Panc1 (cell line): Measurements from ENCODE around the gene YTHDF1. TPM values are rescaled to one million over a fixed set of nuclear protein-coding genes. Genes with fewer than 3 reads are reported as not detected.

Source experiments
- ATAC-seq: fragments of 200-7000 bp; cut with Tn5 transposase; 2 replicates; pipeline ENCODE4 v1.9.1; 2020; ENCODE audit warnings: mild to moderate bottlenecking, moderate library complexity
- BruUV-seq: library from RNA; stranded (reverse); fragments of 400-500 nt; replicated peaks from 2 replicates; lab custom pipeline; 2021; lab: Mats Ljungman, UMichigan
- CTCF ChIA-PET: fragments of 300-600 bp; sonication (Branson Sonifier 250); formaldehyde crosslinking; loops from one replicate; lab custom pipeline; 2022; ENCODE audit warnings: antibody characterized with exemption; lab: Charles Lee
- POLR2A ChIA-PET: fragments of 300-600 bp; sonication (Branson Sonifier 250); formaldehyde crosslinking; loops from one replicate; lab custom pipeline; 2022; ENCODE audit warnings: antibody characterized with exemption; lab: Charles Lee
- DNase-seq: peaks from one replicate; pipeline ENCODE4 v3.0.0-alpha.2; 2010; ENCODE audit warnings: low read depth, low spot score
- H3K27ac ChIP-seq: 2 replicates; pipeline ENCODE4 v1.5.1; 2011; ENCODE audit warnings: mild to moderate bottlenecking, low read length, inconsistent platforms
- H3K27me3 ChIP-seq: fragments of 200-500 bp; sonication (Bioruptor generic); 2 replicates; pipeline ENCODE4 v1.6.0; 2014; ENCODE audit warnings: low read length, inconsistent platforms; ENCODE audit not compliant: control insufficient read depth, insufficient read depth
- H3K36me3 ChIP-seq: fragments of 200-500 bp; sonication (Bioruptor generic); 2 replicates; pipeline ENCODE4 v1.5.1; 2014; ENCODE audit warnings: inconsistent platforms, mild to moderate bottlenecking, low read length, moderate library complexity; ENCODE audit not compliant: control insufficient read depth, insufficient read depth
- H3K4me1 ChIP-seq: 2 replicates; pipeline ENCODE4 v1.5.1; 2011; ENCODE audit warnings: inconsistent platforms, mild to moderate bottlenecking, low read length, moderate library complexity; ENCODE audit not compliant: control insufficient read depth, insufficient read depth
- H3K4me3 ChIP-seq, 2 experiments: 2 replicates each; pipeline ENCODE4 v1.5.1; 2011 to 2012; ENCODE audit warnings: low read depth in 2 of 2, low read length in 2 of 2, mild to moderate bottlenecking in 2 of 2, inconsistent platforms in 1 of 2, moderate library complexity in 1 of 2
- H3K9me3 ChIP-seq: fragments of 200-500 bp; sonication (Bioruptor generic); 2 replicates; pipeline ENCODE4 v1.5.1; 2014; ENCODE audit warnings: low read depth, mild to moderate bottlenecking, inconsistent platforms, low read length, moderate library complexity; ENCODE audit not compliant: control insufficient read depth, insufficient read depth
- POLR2AphosphoS5 ChIP-seq: IDR thresholded peaks from 2 replicates; pipeline ENCODE4 v1.6.1; 2012; ENCODE audit warnings: mild to moderate bottlenecking, low read depth, low read length, moderate library complexity
- SIN3A ChIP-seq: IDR thresholded peaks from 2 replicates; pipeline ENCODE4 v1.6.1; 2012; ENCODE audit warnings: low read depth, mild to moderate bottlenecking, low read length, moderate library complexity, borderline replicate concordance; ENCODE audit not compliant: insufficient read depth
- TCF7L2 ChIP-seq: IDR thresholded peaks from 2 replicates; pipeline ENCODE4 v1.6.1; 2011; ENCODE audit warnings: mild to moderate bottlenecking, low read depth, low read length, inconsistent platforms
- in situ Hi-C: cut with HindIII; loops from 2 replicates; pipeline ENCODE4 v1.10.0; 2016; ENCODE audit warnings: low sequenced_read_pairs, low pct_unique_long_range_greater_than_20kb
- intact Hi-C: fragments of 100-400 bp; cut with micrococcal nuclease; formaldehyde crosslinking; loops from one replicate; pipeline ENCODE4 v1.10.0; 2022; ENCODE audit not compliant: unreplicated experiment
- total RNA-seq: library from RNA; stranded (reverse); gene quantifications from one replicate; pipeline ENCODE4 v1.2.1, GENCODE V29; 2021; ENCODE audit not compliant: unreplicated experiment
- TF ChIP-seq, protein P1 (sequence below), 2 experiments: IDR thresholded peaks; 2 replicates each; pipeline ENCODE4 v1.6.1; 2011 to 2012; ENCODE audit warnings: low read depth in 2 of 2, control low read depth in 1 of 2, low read length in 1 of 2, mild to moderate bottlenecking in 1 of 2, moderate library complexity in 1 of 2; ENCODE audit not compliant: insufficient read depth in 1 of 2
- TF ChIP-seq, protein P2 (sequence below): fragments of 450-650 bp; IDR thresholded peaks from 2 replicates; pipeline ENCODE4 v1.5.1; 2017; ENCODE audit warnings: mild to moderate bottlenecking

YTHDF1 gene
- total RNA-seq, 1 experiment from 2014 or later, result 43.0 TPM

DNA sequence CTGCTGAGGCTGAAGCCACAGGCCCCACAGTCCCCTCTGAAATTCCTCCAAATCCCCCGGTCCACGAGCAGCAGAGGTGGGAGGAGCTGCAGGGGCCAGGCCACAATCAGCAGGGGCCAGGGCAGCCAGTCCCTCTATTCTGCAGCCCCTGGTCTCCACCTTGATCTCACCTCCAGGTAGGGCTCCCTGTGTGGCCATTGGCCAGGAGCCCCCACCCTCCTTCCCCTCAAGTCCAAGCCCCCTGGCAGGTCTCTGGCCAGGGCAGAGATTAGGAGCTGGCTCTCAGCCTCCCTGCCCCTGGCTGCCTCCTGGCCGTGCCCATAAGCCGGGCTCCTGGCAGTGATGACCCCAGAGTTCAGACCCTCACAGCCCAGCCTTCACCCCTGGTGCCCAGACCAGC, 34.7 kb downstream of the YTHDF1 start:
- ChIA-PET CTCF (interaction anchor here (1.1 kb wide), 1 partner anchor 21 kb away, joined by 4 read pairs; no protein-coding TSS in a partner anchor), POLR2A (no interaction called here)
- Histone ChIP-seq H3K4me1 (peaks cover 9% of the 10 kb centered on the region), H3K9me3 (no peaks in the 10 kb centered on the region), H3K27ac (no peak overlapping the region), H3K4me3 (no peak overlapping the region), H3K36me3 (no peaks in the 10 kb centered on the region), H3K27me3 (no peaks in the 10 kb centered on the region; the same call in 1 of the 2 replicates)
- intact Hi-C loops, result no loop called here
- DNase-seq (no peak), ATAC-seq (no peak)
- TF ChIP-seq, protein P1, sequence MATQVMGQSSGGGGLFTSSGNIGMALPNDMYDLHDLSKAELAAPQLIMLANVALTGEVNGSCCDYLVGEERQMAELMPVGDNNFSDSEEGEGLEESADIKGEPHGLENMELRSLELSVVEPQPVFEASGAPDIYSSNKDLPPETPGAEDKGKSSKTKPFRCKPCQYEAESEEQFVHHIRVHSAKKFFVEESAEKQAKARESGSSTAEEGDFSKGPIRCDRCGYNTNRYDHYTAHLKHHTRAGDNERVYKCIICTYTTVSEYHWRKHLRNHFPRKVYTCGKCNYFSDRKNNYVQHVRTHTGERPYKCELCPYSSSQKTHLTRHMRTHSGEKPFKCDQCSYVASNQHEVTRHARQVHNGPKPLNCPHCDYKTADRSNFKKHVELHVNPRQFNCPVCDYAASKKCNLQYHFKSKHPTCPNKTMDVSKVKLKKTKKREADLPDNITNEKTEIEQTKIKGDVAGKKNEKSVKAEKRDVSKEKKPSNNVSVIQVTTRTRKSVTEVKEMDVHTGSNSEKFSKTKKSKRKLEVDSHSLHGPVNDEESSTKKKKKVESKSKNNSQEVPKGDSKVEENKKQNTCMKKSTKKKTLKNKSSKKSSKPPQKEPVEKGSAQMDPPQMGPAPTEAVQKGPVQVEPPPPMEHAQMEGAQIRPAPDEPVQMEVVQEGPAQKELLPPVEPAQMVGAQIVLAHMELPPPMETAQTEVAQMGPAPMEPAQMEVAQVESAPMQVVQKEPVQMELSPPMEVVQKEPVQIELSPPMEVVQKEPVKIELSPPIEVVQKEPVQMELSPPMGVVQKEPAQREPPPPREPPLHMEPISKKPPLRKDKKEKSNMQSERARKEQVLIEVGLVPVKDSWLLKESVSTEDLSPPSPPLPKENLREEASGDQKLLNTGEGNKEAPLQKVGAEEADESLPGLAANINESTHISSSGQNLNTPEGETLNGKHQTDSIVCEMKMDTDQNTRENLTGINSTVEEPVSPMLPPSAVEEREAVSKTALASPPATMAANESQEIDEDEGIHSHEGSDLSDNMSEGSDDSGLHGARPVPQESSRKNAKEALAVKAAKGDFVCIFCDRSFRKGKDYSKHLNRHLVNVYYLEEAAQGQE (IDR thresholded peaks at IDR 0.05; ENCODE audit: insufficient read depth in 1 of 2, low read depth in 2 of 2, low read length in 1 of 2), result no peak
- no peak for TF ChIP-seq POLR2AphosphoS5
- no peak for TF ChIP-seq TCF7L2
- TF ChIP-seq SIN3A, result no peak
- TF ChIP-seq, protein P2, sequence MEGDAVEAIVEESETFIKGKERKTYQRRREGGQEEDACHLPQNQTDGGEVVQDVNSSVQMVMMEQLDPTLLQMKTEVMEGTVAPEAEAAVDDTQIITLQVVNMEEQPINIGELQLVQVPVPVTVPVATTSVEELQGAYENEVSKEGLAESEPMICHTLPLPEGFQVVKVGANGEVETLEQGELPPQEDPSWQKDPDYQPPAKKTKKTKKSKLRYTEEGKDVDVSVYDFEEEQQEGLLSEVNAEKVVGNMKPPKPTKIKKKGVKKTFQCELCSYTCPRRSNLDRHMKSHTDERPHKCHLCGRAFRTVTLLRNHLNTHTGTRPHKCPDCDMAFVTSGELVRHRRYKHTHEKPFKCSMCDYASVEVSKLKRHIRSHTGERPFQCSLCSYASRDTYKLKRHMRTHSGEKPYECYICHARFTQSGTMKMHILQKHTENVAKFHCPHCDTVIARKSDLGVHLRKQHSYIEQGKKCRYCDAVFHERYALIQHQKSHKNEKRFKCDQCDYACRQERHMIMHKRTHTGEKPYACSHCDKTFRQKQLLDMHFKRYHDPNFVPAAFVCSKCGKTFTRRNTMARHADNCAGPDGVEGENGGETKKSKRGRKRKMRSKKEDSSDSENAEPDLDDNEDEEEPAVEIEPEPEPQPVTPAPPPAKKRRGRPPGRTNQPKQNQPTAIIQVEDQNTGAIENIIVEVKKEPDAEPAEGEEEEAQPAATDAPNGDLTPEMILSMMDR, result no peak
- in situ Hi-C loops, result no loop called here
- no TSS peak for BruUV-seq

DNA sequence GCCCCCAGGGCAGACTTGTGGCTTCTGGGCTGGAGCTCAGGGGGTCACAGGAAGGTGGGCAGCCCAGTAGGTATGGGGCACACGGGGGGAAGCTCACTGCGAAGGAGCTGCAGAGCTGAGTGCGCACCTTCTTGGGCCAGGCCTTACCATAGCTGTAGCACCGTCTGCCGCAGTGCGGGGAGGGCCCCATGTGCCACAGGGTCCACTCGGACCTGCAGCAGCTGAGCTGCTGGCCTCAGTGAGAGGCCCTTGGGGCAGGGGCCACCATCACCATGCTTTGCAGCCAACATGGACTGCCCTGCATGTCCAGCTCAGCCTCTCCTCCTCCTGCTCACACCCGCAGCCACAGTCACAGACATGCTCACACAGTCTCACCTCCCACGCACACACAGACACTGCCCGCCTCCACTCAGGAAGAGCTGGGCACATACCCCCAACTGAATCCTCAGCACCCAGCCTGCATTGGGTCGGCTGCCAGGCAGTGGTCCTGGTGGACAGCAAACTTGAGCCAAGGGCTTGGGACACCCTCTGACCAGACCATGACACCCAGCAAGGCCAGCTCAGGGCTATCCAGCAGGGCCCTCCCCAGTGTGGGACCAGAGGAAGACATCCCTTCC, 35.3 kb downstream of the YTHDF1 start:
- no peak overlapping the region for H3K27ac ChIP-seq
- peaks cover 2% of the 10 kb centered on the region; the same call in 1 of the 2 replicates for H3K27me3 ChIP-seq
- ChIA-PET POLR2A (interaction anchor here (0.6 kb wide), 1 partner anchor 18 kb away, joined by 5 read pairs; no protein-coding TSS in a partner anchor), CTCF (interaction anchor here (1.1 kb wide), 1 partner anchor 20 kb away, joined by 4 read pairs; no protein-coding TSS in a partner anchor)
- in situ Hi-C loops (no loop called here), intact Hi-C loops (no loop called here)
- no peak overlapping the region for H3K4me3 ChIP-seq
- no TSS peak for BruUV-seq
- peaks cover 11% of the 10 kb centered on the region for H3K4me1 ChIP-seq
- H3K9me3 ChIP-seq, result no peaks in the 10 kb centered on the region
- no peak for DNase-seq
- no peak for TF ChIP-seq POLR2AphosphoS5
- TF ChIP-seq SIN3A, result no peak
- TF ChIP-seq, protein P2, result no peak
- TF ChIP-seq, protein P1 (IDR thresholded peaks at IDR 0.05; ENCODE audit: insufficient read depth in 1 of 2, low read depth in 2 of 2, low read length in 1 of 2), result no peak
- TF ChIP-seq TCF7L2, result no peak
- no peaks in the 10 kb centered on the region for H3K36me3 ChIP-seq
- no peak for ATAC-seq
